Keratinocyte (primary cell): Measurements from ENCODE around the gene NOD2. TPM values are rescaled to one million over a fixed set of nuclear protein-coding genes. Genes with fewer than 3 reads are reported as not detected.

ENCODE experiments used
- DNase-seq: peaks from one replicate; pipeline ENCODE4 v3.0.0-alpha.2; 2011; ENCODE audit warnings: low read depth, missing footprints, low spot score
- FAIRE-seq: peaks from 2 replicates; lab custom pipeline; 2011; peaks lifted over from hg19 to GRCh38; lab: Jason Lieb, UNC
- H2AFZ ChIP-seq: 2 replicates; pipeline ENCODE4 v1.6.0; 2012; ENCODE audit warnings: low read length, control low read depth, inconsistent platforms; ENCODE audit not compliant: control insufficient read depth
- H3K27ac ChIP-seq: 2 replicates; pipeline ENCODE4 v1.5.1; 2011; ENCODE audit warnings: low read length; ENCODE audit not compliant: control insufficient read depth, insufficient read depth
- H3K27me3 ChIP-seq: 3 replicates; pipeline ENCODE4 v1.6.0; 2011; ENCODE audit warnings: low read length; ENCODE audit not compliant: control insufficient read depth, insufficient read depth; ENCODE audit errors: extremely low read depth
- H3K36me3 ChIP-seq, 2 experiments: 2 replicates in 1 of 2; 3 replicates in 1 of 2; pipeline ENCODE4 v1.5.1; 2011; ENCODE audit warnings: low read length in 2 of 2, mild to moderate bottlenecking in 1 of 2; ENCODE audit not compliant: control insufficient read depth in 2 of 2, insufficient read depth in 2 of 2; ENCODE audit errors: extremely low read depth in 1 of 2
- H3K4me1 ChIP-seq: 3 replicates; pipeline ENCODE4 v1.5.1; 2011; ENCODE audit warnings: low read length; ENCODE audit not compliant: control insufficient read depth, insufficient read depth; ENCODE audit errors: extremely low read depth
- H3K4me2 ChIP-seq: 3 replicates; pipeline ENCODE4 v1.6.0; 2011; ENCODE audit warnings: low read depth, low read length; ENCODE audit not compliant: control insufficient read depth, insufficient read depth; ENCODE audit errors: extremely low read depth
- H3K4me3 ChIP-seq, 3 experiments: fragments of 200-600 bp in 1 of 3; sonication (generic) in 1 of 3; 2 replicates in 2 of 3; 3 replicates in 1 of 3; pipeline ENCODE4 v1.5.1; 2011 to 2016; ENCODE audit warnings: low read length in 3 of 3, mild to moderate bottlenecking in 3 of 3, control low read depth in 2 of 3, inconsistent platforms in 1 of 3, low read depth in 1 of 3, mixed read lengths in 1 of 3, mixed run types in 1 of 3, moderate library complexity in 1 of 3; ENCODE audit not compliant: control insufficient read depth in 2 of 3, insufficient read depth in 2 of 3; ENCODE audit errors: extremely low read depth in 1 of 3
- H3K79me2 ChIP-seq: 2 replicates; pipeline ENCODE4 v1.6.0; 2012; ENCODE audit warnings: low read length; ENCODE audit not compliant: control insufficient read depth, insufficient read depth
- H3K9ac ChIP-seq: 3 replicates; pipeline ENCODE4 v1.6.0; 2011; ENCODE audit warnings: low read length; ENCODE audit not compliant: control insufficient read depth, insufficient read depth; ENCODE audit errors: extremely low read depth
- H3K9me1 ChIP-seq: 3 replicates; pipeline ENCODE4 v1.6.0; 2011; ENCODE audit warnings: low read length; ENCODE audit not compliant: control insufficient read depth, insufficient read depth; ENCODE audit errors: extremely low read depth
- H3K9me3 ChIP-seq: 2 replicates; pipeline ENCODE4 v1.5.1; 2012; ENCODE audit warnings: low read depth, low read length; ENCODE audit not compliant: control insufficient read depth
- H4K20me1 ChIP-seq: 3 replicates; pipeline ENCODE4 v1.6.0; 2011; ENCODE audit warnings: low read length; ENCODE audit not compliant: control insufficient read depth, insufficient read depth; ENCODE audit errors: extremely low read depth
- EZH2 ChIP-seq: IDR thresholded peaks from one replicate; pipeline ENCODE4 v1.6.1; 2012; ENCODE audit warnings: inconsistent platforms, mild to moderate bottlenecking, low read length, moderate library complexity
- dilution Hi-C: fragments of 300-500 bp; cut with MboI; formaldehyde crosslinking; loops from one replicate; pipeline ENCODE4 v1.7.0; 2020; ENCODE audit warnings: low sequenced_read_pairs; ENCODE audit not compliant: extremely low pct_ligation_motif_present
- polyA plus RNA-seq, 5 experiments: library from polyadenylated mRNA; depleted of rRNA in 3 of 5; stranded (reverse) in 3 of 5; stranded (forward) in 1 of 5; unstranded in 1 of 5; fragments of >200 nt; gene quantifications; 1 replicate in 1 of 5; 2 replicates in 3 of 5; 3 replicates in 1 of 5; pipeline versions ENCODE4 v1.2.1 to v1.2.3, GENCODE V29; 2011 to 2012; ENCODE audit warnings: missing spikeins in 2 of 5, low read depth in 1 of 5, low replicate concordance in 1 of 5
- TF ChIP-seq, protein P1 (sequence below), 3 experiments: IDR thresholded peaks in 1 of 3; conservative IDR thresholded peaks in 1 of 3; optimal IDR thresholded peaks in 1 of 3; 2 replicates in 2 of 3; 3 replicates in 1 of 3; pipeline versions ENCODE3 to v1.5.1; 2011; ENCODE audit warnings: low read length in 3 of 3, mild to moderate bottlenecking in 3 of 3, moderate library complexity in 2 of 3, control low read depth in 1 of 3, inconsistent platforms in 1 of 3; ENCODE audit not compliant: insufficient read depth in 2 of 3; ENCODE audit errors: extremely low read depth in 1 of 3

The NOD2 gene
- polyA plus RNA-seq, 1 donor (not counting 4 experiments of a cell fraction or from before 2014, with no cell fraction given): 0.80 TPM

DNA sequence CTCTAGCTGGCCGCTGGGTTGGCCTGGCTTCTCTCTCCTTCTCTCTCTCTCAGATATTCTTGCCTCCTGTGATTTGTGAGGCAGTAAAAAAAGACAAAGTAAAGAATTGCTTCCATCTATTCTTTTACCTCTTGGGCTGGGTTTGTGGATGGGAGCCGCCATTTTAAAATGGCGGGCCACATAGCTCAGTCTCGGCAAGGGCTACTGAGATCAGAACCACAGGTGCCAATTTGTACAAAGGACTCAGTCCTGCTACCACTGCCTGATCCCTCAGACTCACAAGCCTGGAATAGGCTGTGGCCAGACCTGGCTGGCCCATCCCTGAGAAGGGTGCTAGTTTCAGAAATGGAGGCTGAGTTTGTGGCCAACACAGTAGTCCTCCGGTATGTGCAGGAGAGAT is 24.1 kb downstream of the NOD2 start:
- Histone ChIP-seq H3K79me2 (no peaks in the 10 kb centered on the region), H3K9ac (no peak overlapping the region), H2AFZ (no peak overlapping the region), H3K4me1 (peaks cover 16% of the 10 kb centered on the region), H3K27me3 (no peaks in the 10 kb centered on the region), H3K4me2 (no peak overlapping the region), H3K9me1 (no peaks in the 10 kb centered on the region), H3K4me3 (no peak overlapping the region), H4K20me1 (no peaks in the 10 kb centered on the region), H3K9me3 (no peaks in the 10 kb centered on the region), H3K27ac (no peak overlapping the region), H3K36me3 (no peaks in the 10 kb centered on the region)
- TF ChIP-seq, protein P1, sequence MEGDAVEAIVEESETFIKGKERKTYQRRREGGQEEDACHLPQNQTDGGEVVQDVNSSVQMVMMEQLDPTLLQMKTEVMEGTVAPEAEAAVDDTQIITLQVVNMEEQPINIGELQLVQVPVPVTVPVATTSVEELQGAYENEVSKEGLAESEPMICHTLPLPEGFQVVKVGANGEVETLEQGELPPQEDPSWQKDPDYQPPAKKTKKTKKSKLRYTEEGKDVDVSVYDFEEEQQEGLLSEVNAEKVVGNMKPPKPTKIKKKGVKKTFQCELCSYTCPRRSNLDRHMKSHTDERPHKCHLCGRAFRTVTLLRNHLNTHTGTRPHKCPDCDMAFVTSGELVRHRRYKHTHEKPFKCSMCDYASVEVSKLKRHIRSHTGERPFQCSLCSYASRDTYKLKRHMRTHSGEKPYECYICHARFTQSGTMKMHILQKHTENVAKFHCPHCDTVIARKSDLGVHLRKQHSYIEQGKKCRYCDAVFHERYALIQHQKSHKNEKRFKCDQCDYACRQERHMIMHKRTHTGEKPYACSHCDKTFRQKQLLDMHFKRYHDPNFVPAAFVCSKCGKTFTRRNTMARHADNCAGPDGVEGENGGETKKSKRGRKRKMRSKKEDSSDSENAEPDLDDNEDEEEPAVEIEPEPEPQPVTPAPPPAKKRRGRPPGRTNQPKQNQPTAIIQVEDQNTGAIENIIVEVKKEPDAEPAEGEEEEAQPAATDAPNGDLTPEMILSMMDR (optimal IDR thresholded peaks at IDR 0.05 in 1 of 3, IDR thresholded peaks at IDR 0.05 in 1 of 3, conservative IDR thresholded peaks at IDR 0.05 in 1 of 3; ENCODE audit: extremely low read depth in 1 of 3, insufficient read depth in 2 of 3, low read length in 3 of 3): no peak
- FAIRE-seq (no peak), DNase-seq (no peak)
- dilution Hi-C loops: no loop called here

DNA sequence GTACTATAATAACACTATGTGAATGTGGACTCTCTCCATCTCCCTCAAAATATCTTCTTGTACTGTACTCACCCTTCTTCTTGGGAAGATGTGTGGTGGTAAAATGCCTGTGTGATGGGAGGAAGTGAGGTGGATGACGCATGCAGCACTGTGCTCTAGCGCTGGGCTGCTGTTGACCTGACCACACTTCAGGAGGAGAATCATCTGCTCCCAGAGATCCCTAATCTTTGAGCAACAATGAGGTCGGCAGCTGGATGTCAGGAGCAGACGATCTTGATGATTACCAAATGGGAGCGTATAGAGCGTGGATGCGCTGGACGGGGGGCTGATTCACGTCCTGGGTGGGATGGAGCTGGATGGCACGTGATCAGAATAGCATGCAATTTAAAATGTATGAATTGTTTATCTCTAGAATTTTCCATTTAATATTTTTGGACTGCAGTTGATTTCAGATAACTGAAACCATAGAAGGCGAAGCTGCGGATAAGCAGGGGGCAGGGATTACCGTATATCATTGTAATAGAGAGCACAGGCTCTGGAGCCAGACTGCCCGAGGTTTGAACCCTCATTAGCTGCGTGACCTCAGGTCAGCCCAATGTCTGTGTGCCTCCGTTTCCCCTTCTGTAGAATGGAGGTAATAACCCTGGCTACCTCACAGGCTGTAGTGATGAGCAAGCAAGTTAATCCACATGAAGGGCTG is 24.8 kb downstream of the NOD2 start:
- Histone ChIP-seq H3K9ac (no peak overlapping the region), H3K9me1 (no peaks in the 10 kb centered on the region), H2AFZ (no peak overlapping the region), H3K27ac (no peak overlapping the region), H3K79me2 (no peaks in the 10 kb centered on the region), H3K27me3 (no peaks in the 10 kb centered on the region), H4K20me1 (no peaks in the 10 kb centered on the region), H3K4me3 (no peak overlapping the region), H3K4me2 (no peak overlapping the region), H3K36me3 (no peaks in the 10 kb centered on the region), H3K9me3 (no peaks in the 10 kb centered on the region), H3K4me1 (peaks cover 16% of the 10 kb centered on the region)
- DNase-seq: no peak
- no peak for FAIRE-seq
- TF ChIP-seq, protein P1 (optimal IDR thresholded peaks at IDR 0.05 in 1 of 3, IDR thresholded peaks at IDR 0.05 in 1 of 3, conservative IDR thresholded peaks at IDR 0.05 in 1 of 3; ENCODE audit: extremely low read depth in 1 of 3, insufficient read depth in 2 of 3, low read length in 3 of 3): no peak
- no peak for TF ChIP-seq EZH2
- dilution Hi-C loops: no loop called here
